Thymus (tissue), 11 donors: Measurements from ENCODE around the gene C2. TPM values are rescaled to one million over a fixed set of nuclear protein-coding genes. Genes with fewer than 3 reads are reported as not detected.

Experiments used
- DNase-seq, 9 donors: peaks; one replicate each; pipeline ENCODE4 v3.0.0-alpha.2; 2013; ENCODE audit warnings: low spot score in 9 of 9, low read depth in 6 of 9, missing footprints in 1 of 9
- H3K27ac ChIP-seq, 2 donors: one replicate each; pipeline ENCODE4 v1.5.1; 2013; ENCODE audit warnings: control low read depth in 1 of 2, low read depth in 1 of 2, low read length in 1 of 2, mild to moderate bottlenecking in 1 of 2, moderate library complexity in 1 of 2
- H3K27me3 ChIP-seq, 2 donors: one replicate each; pipeline ENCODE4 v1.5.1; 2013; ENCODE audit warnings: low read length in 1 of 2; ENCODE audit not compliant: control insufficient read depth in 2 of 2, insufficient read depth in 1 of 2
- H3K36me3 ChIP-seq, 2 donors: one replicate each; pipeline ENCODE4 v1.5.1; 2013; ENCODE audit warnings: low read length in 1 of 2, mild to moderate bottlenecking in 1 of 2, moderate library complexity in 1 of 2; ENCODE audit not compliant: control insufficient read depth in 2 of 2, insufficient read depth in 2 of 2
- H3K4me1 ChIP-seq, 2 donors: one replicate each; pipeline ENCODE4 v1.5.1; 2013; ENCODE audit warnings: low read length in 2 of 2; ENCODE audit not compliant: control insufficient read depth in 2 of 2, insufficient read depth in 2 of 2
- H3K4me3 ChIP-seq, 2 donors: one replicate each; pipeline ENCODE4 v1.5.1; 2013; ENCODE audit warnings: low read length in 2 of 2, control low read depth in 1 of 2, mild to moderate bottlenecking in 1 of 2
- H3K9me3 ChIP-seq, 2 donors: one replicate each; pipeline ENCODE4 v1.5.1; 2013; ENCODE audit warnings: low read length in 1 of 2, mild to moderate bottlenecking in 1 of 2; ENCODE audit not compliant: control insufficient read depth in 2 of 2, insufficient read depth in 1 of 2
- WGBS: extraction: QIAGEN DNeasy Blood & Tissue Kit; methylation state at CpG from one replicate; pipeline ENCODE4 v1.1.7; 2013; 5-methylcytosine and 5-hydroxymethylcytosine counted together
- polyA plus RNA-seq: library from polyadenylated mRNA; stranded (reverse); fragments of 200-250 nt; gene quantifications from one replicate; pipeline ENCODE4 v1.2.3, GENCODE V29; 2013
- total RNA-seq: library from RNA; stranded (reverse); fragments of 120-200 nt; gene quantifications from one replicate; pipeline ENCODE4 v1.2.4, GENCODE V29; 2013
- donor health status: healthy.

C2 gene
- total and polyA plus RNA-seq, 2 donors: 9.0 to 10.3 TPM

- H3K27me3 ChIP-seq: no peaks in the 10 kb centered on the region
- H3K36me3 ChIP-seq: peaks cover 33 to 37% of the 10 kb centered on the region in 2 donors
- DNase-seq: peak in 2 of 9 donors; percentile 13 to 29
- 2% methylated on average over 58 of the region's 62 CpGs for WGBS
- H3K27ac ChIP-seq: peak overlapping the region; percentile 78 to 88
- H3K9me3 ChIP-seq: no peaks in the 10 kb centered on the region
- H3K4me3 ChIP-seq: peak overlapping the region; percentile 74 to 89
- H3K4me1 ChIP-seq: peaks cover 20 to 25% of the 10 kb centered on the region in 2 donors
Observed at GRCh38 chr6:31896856-31897611, 30.5 kb upstream of the C2 start.

- H3K27ac ChIP-seq: peak within 1 kb of the TSS; percentile 84 to 88
- H3K4me1 ChIP-seq: peaks cover 23 to 30% of the 10 kb centered on the region in 2 donors
- peaks cover 25 to 30% of the 10 kb centered on the region in 2 donors for H3K36me3 ChIP-seq
- no peaks in the 10 kb centered on the region for H3K9me3 ChIP-seq
- no peaks in the 10 kb centered on the region for H3K27me3 ChIP-seq
- WGBS: under 1% methylated on average over 49 of the region's 49 CpGs
- peak within 1 kb of the TSS; percentile 74 to 89 for H3K4me3 ChIP-seq
- DNase-seq: peak; percentile 65 to 92 (median 79)
Observed at GRCh38 chr6:31897612-31898382, 29.7 kb upstream of the C2 start, which contains the start of gene EHMT2. Gene EHMT2 (minus strand): TSS chr6:31897698. CDS start chr6:31897677, 21 bp downstream.

GRCh38 chr6:31898383-31899011 is 29.0 kb upstream of the C2 start:
- WGBS: 21% methylated on average over 8 of the region's 8 CpGs
- Histone ChIP-seq H3K27me3 (no peaks in the 10 kb centered on the region), H3K36me3 (peaks cover 20 to 23% of the 10 kb centered on the region in 2 donors), H3K27ac (peak overlapping the region; percentile 81 to 84), H3K4me3 (peak overlapping the region; percentile 74 to 89), H3K4me1 (peaks cover 23 to 34% of the 10 kb centered on the region in 2 donors), H3K9me3 (no peaks in the 10 kb centered on the region)
- peak in 6 of 9 donors; percentile 46 to 79 (median 57) for DNase-seq

- H3K4me1 ChIP-seq: peaks cover 23 to 34% of the 10 kb centered on the region in 2 donors
- 83% methylated on average over 5 of the region's 5 CpGs for WGBS
Observed at GRCh38 chr6:31899215-31899614, 28.3 kb upstream of the C2 start.

GRCh38 chr6:31899882-31900722 is 27.4 kb upstream of the C2 start:
- H3K36me3 ChIP-seq: peaks cover 10 to 13% of the 10 kb centered on the region in 2 donors
- H3K4me3 ChIP-seq: no peak overlapping the region
- H3K4me1 ChIP-seq: peaks cover 23 to 34% of the 10 kb centered on the region in 2 donors
- no peaks in the 10 kb centered on the region for H3K27me3 ChIP-seq
- no peak overlapping the region for H3K27ac ChIP-seq
- 88% methylated on average over 49 of the region's 49 CpGs for WGBS
- no peaks in the 10 kb centered on the region for H3K9me3 ChIP-seq
- no peak for DNase-seq

More at GRCh38 chr6:31899215-31899614, 28.3 kb upstream of the C2 start:
- H3K36me3 ChIP-seq: peaks cover 17 to 18% of the 10 kb centered on the region in 2 donors
- no peak for DNase-seq
- H3K27me3 ChIP-seq: no peaks in the 10 kb centered on the region
- no peaks in the 10 kb centered on the region for H3K9me3 ChIP-seq
- no peak overlapping the region for H3K27ac ChIP-seq
- no peak overlapping the region for H3K4me3 ChIP-seq

GRCh38 chr6:31900917-31901414 is 26.6 kb upstream of the C2 start:
- DNase-seq: no peak
- 87% methylated on average over 29 of the region's 29 CpGs for WGBS
- H3K9me3 ChIP-seq: no peaks in the 10 kb centered on the region
- peaks cover 6 to 8% of the 10 kb centered on the region in 2 donors for H3K36me3 ChIP-seq
- H3K4me3 ChIP-seq: peak overlapping the region; percentile 57 to 69
- no peaks in the 10 kb centered on the region for H3K27me3 ChIP-seq
- H3K27ac ChIP-seq: no peak overlapping the region
- H3K4me1 ChIP-seq: peaks cover 23 to 34% of the 10 kb centered on the region in 2 donors

- H3K4me1 ChIP-seq: peaks cover 23 to 30% of the 10 kb centered on the region in 2 donors
Observed at GRCh38 chr6:31901415-31901952, 26.0 kb upstream of the C2 start.

More at GRCh38 chr6:31901415-31901952, 26.0 kb upstream of the C2 start:
- 4% methylated on average over 45 of the region's 45 CpGs for WGBS
- peak in 5 of 9 donors; percentile 27 to 66 (median 44) for DNase-seq
- Histone ChIP-seq H3K4me3 (peak overlapping the region; percentile 57 to 69), H3K36me3 (peaks cover under 1 to 4% of the 10 kb centered on the region in 2 donors), H3K27me3 (no peaks in the 10 kb centered on the region), H3K9me3 (no peaks in the 10 kb centered on the region), H3K27ac (peak overlapping the region; percentile 42 to 44)
